IMR-90 (cell line): ENCODE results near the gene CTRB1. TPM values are rescaled to one million over a fixed set of nuclear protein-coding genes. Genes with fewer than 3 reads are reported as not detected.

ENCODE experiments used
- ATAC-seq: fragments of 200-7000 bp; cut with Tn5 transposase; 2 replicates; pipeline ENCODE4 v1.9.1; 2020; ENCODE audit warnings: low read depth, mild to moderate bottlenecking, moderate library complexity
- BruUV-seq: library from RNA; stranded (reverse); fragments of 400-500 nt; replicated peaks from 2 replicates; lab custom pipeline; 2021; lab: Mats Ljungman, UMichigan
- CTCF ChIA-PET: fragments of 300-600 bp; formaldehyde crosslinking; extraction: SDS; loops from one replicate; lab custom pipeline; 2021; ENCODE audit warnings: antibody characterized with exemption; lab: Yijun Ruan, JAX
- POLR2A ChIA-PET: fragments of 300-600 bp; sonication (Branson Sonifier 250); formaldehyde crosslinking; loops from one replicate; lab custom pipeline; 2022; ENCODE audit warnings: antibody characterized with exemption; ENCODE audit not compliant: unreplicated experiment; lab: Charles Lee
- DNase-seq: peaks from one replicate; pipeline ENCODE4 v3.0.0; 2013
- H2AFZ ChIP-seq: replicated peaks from 2 replicates; pipeline ENCODE3; 2013; ENCODE audit warnings: low read length, mild to moderate bottlenecking; ENCODE audit not compliant: poor library complexity
- H2AK5ac ChIP-seq: 2 replicates; pipeline ENCODE4 v1.6.1; 2013; ENCODE audit warnings: low read depth, low read length, inconsistent platforms
- H2AK9ac ChIP-seq: replicated peaks from 2 replicates; pipeline ENCODE3; 2013; ENCODE audit warnings: mild to moderate bottlenecking, low read depth, low read length, moderate library complexity; ENCODE audit not compliant: poor library complexity
- H2BK120ac ChIP-seq: 2 replicates; pipeline ENCODE4 v1.6.1; 2013; ENCODE audit warnings: low read depth, low read length, inconsistent platforms
- H2BK15ac ChIP-seq: 3 replicates; pipeline ENCODE4 v1.6.1; 2013; ENCODE audit warnings: low read depth, low read length, inconsistent platforms
- H2BK20ac ChIP-seq: 2 replicates; pipeline ENCODE4 v1.6.1; 2013; ENCODE audit warnings: low read depth, mild to moderate bottlenecking, inconsistent platforms, low read length, moderate library complexity
- H2BK5ac ChIP-seq: 2 replicates; pipeline ENCODE4 v1.6.1; 2013; ENCODE audit warnings: mild to moderate bottlenecking, low read depth, low read length, inconsistent platforms; ENCODE audit not compliant: poor library complexity, severe bottlenecking
- H3K14ac ChIP-seq: replicated peaks from 2 replicates; pipeline ENCODE4 v1.6.1; 2013; ENCODE audit warnings: low read depth, low read length, inconsistent platforms
- H3K18ac ChIP-seq: 2 replicates; pipeline ENCODE4 v1.6.1; 2013; ENCODE audit warnings: low read depth, low read length, control low read depth
- H3K23ac ChIP-seq: 2 replicates; pipeline ENCODE4 v1.6.1; 2013; ENCODE audit warnings: low read depth, low read length, inconsistent platforms
- H3K27ac ChIP-seq: 2 replicates; pipeline ENCODE4 v1.5.1; 2013; ENCODE audit warnings: mild to moderate bottlenecking, control low read depth, low read length; ENCODE audit not compliant: insufficient read depth
- H3K27me3 ChIP-seq: 2 replicates; pipeline ENCODE4 v1.6.1; 2013; ENCODE audit warnings: low read length; ENCODE audit not compliant: control insufficient read depth, insufficient read depth
- H3K36me3 ChIP-seq: 2 replicates; pipeline ENCODE4 v1.6.1; 2013; ENCODE audit warnings: low read length, mixed read lengths; ENCODE audit not compliant: control insufficient read depth, insufficient read depth
- H3K4ac ChIP-seq: 2 replicates; pipeline ENCODE4 v1.6.1; 2013; ENCODE audit warnings: low read depth, low read length, inconsistent platforms
- H3K4me1 ChIP-seq: 2 replicates; pipeline ENCODE4 v1.6.1; 2013; ENCODE audit warnings: low read length, mixed read lengths; ENCODE audit not compliant: control insufficient read depth, insufficient read depth
- H3K4me2 ChIP-seq: 2 replicates; pipeline ENCODE4 v1.6.1; 2013; ENCODE audit warnings: low read depth, mild to moderate bottlenecking, control low read depth, low read length, moderate library complexity
- H3K4me3 ChIP-seq: 2 replicates; pipeline ENCODE4 v1.5.1; 2013; ENCODE audit warnings: low read depth, mild to moderate bottlenecking, control low read depth, low read length, moderate library complexity; ENCODE audit not compliant: insufficient read depth
- H3K56ac ChIP-seq: 2 replicates; pipeline ENCODE4 v1.6.1; 2013; ENCODE audit warnings: low read length, inconsistent platforms; ENCODE audit not compliant: insufficient read depth; ENCODE audit errors: extremely low read depth
- H3K79me1 ChIP-seq, 2 experiments: 2 replicates each; pipeline ENCODE4 v1.6.1; 2013; ENCODE audit warnings: low read length in 2 of 2, inconsistent platforms in 1 of 2, low read depth in 1 of 2
- H3K9ac ChIP-seq: 2 replicates; pipeline ENCODE4 v1.6.1; 2013; ENCODE audit warnings: low read depth, low read length, control low read depth
- H3K9me1 ChIP-seq: 2 replicates; pipeline ENCODE4 v1.6.1; 2013; ENCODE audit warnings: low read length, inconsistent platforms; ENCODE audit not compliant: insufficient read depth
- H3K9me3 ChIP-seq: 2 replicates; pipeline ENCODE4 v1.6.1; 2013; ENCODE audit warnings: low read length; ENCODE audit not compliant: control insufficient read depth, insufficient read depth
- H4K20me1 ChIP-seq: 2 replicates; pipeline ENCODE4 v1.6.1; 2013; ENCODE audit warnings: low read length, inconsistent platforms; ENCODE audit not compliant: insufficient read depth
- H4K5ac ChIP-seq: 2 replicates; pipeline ENCODE4 v1.6.1; 2013; ENCODE audit warnings: mild to moderate bottlenecking, low read depth, low read length, control low read depth
- H4K8ac ChIP-seq, 2 experiments: 2 replicates each; pipeline ENCODE4 v1.6.1; 2013; ENCODE audit warnings: low read depth in 2 of 2, low read length in 2 of 2, control low read depth in 1 of 2, inconsistent platforms in 1 of 2
- H4K91ac ChIP-seq: 2 replicates; pipeline ENCODE4 v1.6.1; 2013; ENCODE audit warnings: low read depth, low read length, inconsistent platforms; ENCODE audit not compliant: insufficient read depth
- CEBPB ChIP-seq: IDR thresholded peaks from 2 replicates; pipeline ENCODE4 v1.6.1; 2012; ENCODE audit warnings: low read depth, low read length, improper control_type of control experiment
- CHD1 ChIP-seq: IDR thresholded peaks from 2 replicates; pipeline ENCODE4 v1.6.1; 2012; ENCODE audit warnings: low read depth, low read length, improper control_type of control experiment
- CTCF ChIP-seq: conservative IDR thresholded peaks from 2 replicates; pipeline ENCODE4 v1.5.1; 2012; ENCODE audit warnings: mild to moderate bottlenecking, low read depth, low read length, improper control_type of control experiment
- FOS ChIP-seq: fragments of 150-350 bp; IDR thresholded peaks from 2 replicates; pipeline ENCODE4 v1.6.1; 2016; ENCODE audit warnings: low read depth, low read length
- MAFK ChIP-seq: IDR thresholded peaks from 2 replicates; pipeline ENCODE4 v1.6.1; 2012; ENCODE audit warnings: low read depth, low read length, improper control_type of control experiment
- MAZ ChIP-seq: IDR thresholded peaks from 2 replicates; pipeline ENCODE4 v1.6.1; 2012; ENCODE audit warnings: low read depth, mild to moderate bottlenecking, low read length, improper control_type of control experiment, moderate library complexity, borderline replicate concordance
- MXI1 ChIP-seq: IDR thresholded peaks from 2 replicates; pipeline ENCODE4 v1.6.1; 2012; ENCODE audit warnings: low read depth, mild to moderate bottlenecking, low read length, moderate library complexity, borderline replicate concordance
- NFE2L2 ChIP-seq: fragments of 150-350 bp; IDR thresholded peaks from 2 replicates; pipeline ENCODE4 v1.6.1; 2016; ENCODE audit warnings: low read depth, mild to moderate bottlenecking, low read length
- POLR2A ChIP-seq: IDR thresholded peaks from 2 replicates; pipeline ENCODE4 v1.6.1; 2012; ENCODE audit warnings: mild to moderate bottlenecking, low read depth, low read length
- RAD21 ChIP-seq: IDR thresholded peaks from 2 replicates; pipeline ENCODE4 v1.6.1; 2012; ENCODE audit warnings: low read length, improper control_type of control experiment
- RCOR1 ChIP-seq: IDR thresholded peaks from 2 replicates; pipeline ENCODE4 v1.6.1; 2012; ENCODE audit warnings: mild to moderate bottlenecking, low read length, improper control_type of control experiment; ENCODE audit not compliant: insufficient replicate concordance
- RFX5 ChIP-seq: IDR thresholded peaks from 2 replicates; pipeline ENCODE4 v1.8.0; 2012; ENCODE audit warnings: low read depth, mild to moderate bottlenecking, low read length, moderate library complexity
- SMC3 ChIP-seq: fragments of 150-350 bp; IDR thresholded peaks from 2 replicates; pipeline ENCODE4 v1.6.1; 2016; ENCODE audit warnings: low read depth, mild to moderate bottlenecking, antibody characterized with exemption, low read length, moderate library complexity
- USF2 ChIP-seq: fragments of 150-350 bp; IDR thresholded peaks from 2 replicates; pipeline ENCODE4 v1.6.1; 2017; ENCODE audit warnings: mild to moderate bottlenecking, antibody characterized with exemption, low read length, low read depth
- WGBS, 2 experiments: methylation state at CpG; one replicate each; pipeline versions ENCODE4 v1.1.5 to v1.1.7; 2013; ENCODE audit warnings: missing lambda C conversion rate in 2 of 2; ENCODE audit not compliant: insufficient read length in 1 of 2; ENCODE audit errors: extremely low coverage in 2 of 2; 5-methylcytosine and 5-hydroxymethylcytosine counted together
- dilution Hi-C: fragments of 300-500 bp; cut with HindIII; formaldehyde crosslinking; loops from one replicate; pipeline ENCODE4 v1.14.3; 2018; ENCODE audit warnings: low sequenced_read_pairs; ENCODE audit not compliant: unreplicated experiment
- in situ Hi-C: fragments of 300-500 bp; cut with MboI; formaldehyde crosslinking; loops from 3 replicates; pipeline ENCODE4 v1.14.3; 2019; ENCODE audit warnings: low sequenced_read_pairs, inconsistent platforms, mixed read lengths
- intact Hi-C: fragments of 100-400 bp; cut with micrococcal nuclease; formaldehyde crosslinking; loops from 2 replicates; pipeline ENCODE4 v1.10.0; 2022
- polyA plus RNA-seq, 3 experiments: library from polyadenylated mRNA; depleted of rRNA; stranded (reverse); fragments of >200 nt; gene quantifications; 2 replicates each; pipeline ENCODE4 v1.2.3, GENCODE V29; 2012; ENCODE audit warnings: low replicate concordance in 1 of 3
- total RNA-seq: library from RNA; depleted of rRNA; stranded (reverse); fragments of >200 nt; gene quantifications from 2 replicates; pipeline ENCODE4 v1.2.3, GENCODE V29; 2012

Gene CTRB1
- total and polyA plus RNA-seq, 2 of the 4 experiments (the other 2 are of a cell fraction): not detected

- no peak for TF ChIP-seq POLR2A
These were observed 11.8 kb downstream of the CTRB1 start (continued) for GRCh38 chr16:75230471-75231110.

- dilution Hi-C loops: no loop called here
- TF ChIP-seq RAD21 (no peak), MAZ (no peak), POLR2A (no peak), SMC3 (no peak), CHD1 (no peak), CTCF (no peak), USF2 (no peak), MXI1 (no peak), NFE2L2 (no peak), RCOR1 (no peak), CEBPB (no peak), FOS (no peak), MAFK (no peak), RFX5 (no peak)
These were observed 12.8 kb downstream of the CTRB1 start for GRCh38 chr16:75231570-75231969.

More at GRCh38 chr16:75231570-75231969, 12.8 kb downstream of the CTRB1 start:
- peaks cover 4% of the 10 kb centered on the region; the same call in 1 of the 2 replicates for H3K9me1 ChIP-seq
- ChIA-PET CTCF (no interaction called here), POLR2A (no interaction called here)
- peaks cover 16 to 87% of the 10 kb centered on the region in 2 experiments for H3K79me1 ChIP-seq
- no peak overlapping the region for H4K8ac ChIP-seq
- no peak overlapping the region for H3K27ac ChIP-seq
- H2AFZ ChIP-seq: no peak overlapping the region
- no peak overlapping the region for H3K9ac ChIP-seq
- no peak overlapping the region for H2BK20ac ChIP-seq
- H3K4me2 ChIP-seq: no peak overlapping the region
- H3K14ac ChIP-seq: no peak overlapping the region
- no peak overlapping the region for H3K23ac ChIP-seq
- no peaks in the 10 kb centered on the region for H3K9me3 ChIP-seq
- H3K4me3 ChIP-seq: no peak overlapping the region
- in situ Hi-C loops (loop anchor here (5.0 kb wide), 1 partner anchor 156 kb away; no protein-coding TSS in a partner anchor), intact Hi-C loops (loop anchor here (5.0 kb wide), 1 partner anchor 171 kb away; no protein-coding TSS in a partner anchor)
- H3K4me1 ChIP-seq: peaks cover 7% of the 10 kb centered on the region
- H4K91ac ChIP-seq: no peak overlapping the region
- no peak overlapping the region for H2AK5ac ChIP-seq
- no peak overlapping the region for H4K5ac ChIP-seq
- H2BK5ac ChIP-seq: no peak overlapping the region
- peaks cover 73% of the 10 kb centered on the region for H3K36me3 ChIP-seq
- H2AK9ac ChIP-seq: no peak overlapping the region
- no peak overlapping the region for H2BK120ac ChIP-seq
- H3K4ac ChIP-seq: no peak overlapping the region
- H3K56ac ChIP-seq: no peak overlapping the region
- ATAC-seq (no peak), DNase-seq (no peak)
- BruUV-seq: no TSS peak
- no peaks in the 10 kb centered on the region for H3K27me3 ChIP-seq
- no peak overlapping the region for H3K18ac ChIP-seq
- H2BK15ac ChIP-seq: no peak overlapping the region
- H4K20me1 ChIP-seq: peaks cover 87% of the 10 kb centered on the region
- no CpG with 5 or more reads among the region's 11 CpGs for WGBS, 2 experiments
